Small intestine (tissue), 16 donors: Measurements from ENCODE around the gene FADD. TPM values are rescaled to one million over a fixed set of nuclear protein-coding genes. Genes with fewer than 3 reads are reported as not detected.

Experiments
- DNase-seq, 2 donors: peaks; one replicate each; pipeline versions ENCODE4 v3.0.0 to v3.0.0-alpha.2; 2013
- FAIRE-seq: peaks from 2 replicates; lab custom pipeline; 2012; peaks lifted over from hg19 to GRCh38; lab: Jason Lieb, UNC
- H3K27ac ChIP-seq, 3 donors: one replicate each; pipeline ENCODE4 v1.5.1; 2013; ENCODE audit warnings: low read length in 2 of 3, mild to moderate bottlenecking in 2 of 3, control low read depth in 1 of 3, inconsistent platforms in 1 of 3, low read depth in 1 of 3, moderate library complexity in 1 of 3
- H3K27me3 ChIP-seq, 3 donors: one replicate each; pipeline ENCODE4 v1.6.1; 2013; ENCODE audit warnings: low read length in 3 of 3, inconsistent platforms in 1 of 3; ENCODE audit not compliant: control insufficient read depth in 3 of 3, insufficient read depth in 3 of 3
- H3K36me3 ChIP-seq, 3 donors: one replicate each; pipeline ENCODE4 v1.6.1; 2013; ENCODE audit warnings: low read length in 3 of 3, inconsistent platforms in 1 of 3, low read depth in 1 of 3, mild to moderate bottlenecking in 1 of 3, moderate library complexity in 1 of 3; ENCODE audit not compliant: control insufficient read depth in 3 of 3, insufficient read depth in 2 of 3
- H3K4me1 ChIP-seq, 3 donors: one replicate each; pipeline ENCODE4 v1.6.1; 2013; ENCODE audit warnings: low read length in 2 of 3, inconsistent platforms in 1 of 3, low read depth in 1 of 3, mild to moderate bottlenecking in 1 of 3, moderate library complexity in 1 of 3; ENCODE audit not compliant: control insufficient read depth in 3 of 3, insufficient read depth in 2 of 3
- H3K4me3 ChIP-seq, 3 donors: one replicate each; pipeline ENCODE4 v1.5.1; 2013; ENCODE audit warnings: low read length in 3 of 3, control low read depth in 1 of 3, inconsistent platforms in 1 of 3, low read depth in 1 of 3, mild to moderate bottlenecking in 1 of 3, moderate library complexity in 1 of 3
- H3K9me3 ChIP-seq, 2 donors: one replicate each; pipeline ENCODE4 v1.6.1; 2013; ENCODE audit warnings: low read depth in 1 of 2, low read length in 1 of 2; ENCODE audit not compliant: control insufficient read depth in 2 of 2, insufficient read depth in 1 of 2
- WGBS, 3 donors: extraction: QIAGEN DNeasy Blood & Tissue Kit; methylation state at CpG; one replicate each; pipeline ENCODE4 v1.1.7; 2013; 5-methylcytosine and 5-hydroxymethylcytosine counted together
- long read RNA-seq, 10 donors: transcript quantifications; one replicate each; lab custom pipeline, GENCODE V29; 2026
- polyA plus RNA-seq, 4 donors: library from polyadenylated mRNA; stranded (reverse) in 3 of 4; unstranded in 1 of 4; fragments of 200-250 nt in 3 of 4; fragments of 120-200 nt in 1 of 4; gene quantifications; one replicate each; pipeline versions ENCODE4 v1.2.1 to v1.2.3, GENCODE V29; 2013
- donor health status: healthy with polysubstance abuse.
- donor health status: control.
- donor health status: control.
- donor health status: Bipolar disorder and iron deficiency.
- donor health status: healthy.

The FADD gene
- 10 to 100 TPM; 20.2 to 32.7 (median 30.0) TPM for polyA plus RNA-seq
- long read RNA-seq, donor 1, transcript FADD-201 (2 exons, 1,841 nt): major isoform, 25 of 25 reads
- long read RNA-seq, donor 1, partial matches to known transcripts: 0 of 25 reads
- long read RNA-seq, donor 1, other reads (novel, unspliced or antisense): 0 of 25 reads
- long read RNA-seq, donor 2, transcript FADD-201 (2 exons, 1,841 nt): major isoform, 9 of 9 reads
- long read RNA-seq, donor 2, partial matches to known transcripts: 0 of 9 reads
- long read RNA-seq, donor 2, other reads (novel, unspliced or antisense): 0 of 9 reads
- long read RNA-seq, donor 3, transcript FADD-201 (2 exons, 1,841 nt): major isoform, 7 of 7 reads
- long read RNA-seq, donor 3, partial matches to known transcripts: 0 of 7 reads
- long read RNA-seq, donor 3, other reads (novel, unspliced or antisense): 0 of 7 reads
- long read RNA-seq, donor 4: 0 reads
- long read RNA-seq, donor 5, partial matches to known transcripts: 0 of 4 reads
- long read RNA-seq, donor 5, other reads (novel, unspliced or antisense): 0 of 4 reads
- long read RNA-seq, donor 6, transcript FADD-201 (2 exons, 1,841 nt): major isoform, 8 of 31 reads
- long read RNA-seq, donor 6, partial matches to known transcripts: 23 of 31 reads
- long read RNA-seq, donor 6, other reads (novel, unspliced or antisense): 0 of 31 reads
- long read RNA-seq, donor 7: 0 reads
- long read RNA-seq, donor 8, partial matches to known transcripts: 0 of 2 reads
- long read RNA-seq, donor 8, other reads (novel, unspliced or antisense): 0 of 2 reads
- long read RNA-seq, donor 9, partial matches to known transcripts: 0 of 3 reads
- long read RNA-seq, donor 9, other reads (novel, unspliced or antisense): 0 of 3 reads
- long read RNA-seq, donor 10, transcript FADD-201 (2 exons, 1,841 nt): major isoform, 13 of 41 reads
- long read RNA-seq, donor 10, partial matches to known transcripts: 28 of 41 reads
- long read RNA-seq, donor 10, other reads (novel, unspliced or antisense): 0 of 41 reads

GRCh38 chr11:70202920-70203750 is at the start of gene FADD:
FADD (plus strand) TSS chr11:70203296; CDS start chr11:70203460, 164 bp downstream.
- no peaks in the 10 kb centered on the region for H3K27me3 ChIP-seq
- peak within 1 kb of the TSS; percentile 74 to 93 (median 81) for H3K4me3 ChIP-seq
- WGBS, 3 donors: 0 to 1% (median 0%) methylated on average over 88 to 91 of the region's 91 CpGs
- peaks cover 6 to 30% (median 6%) of the 10 kb centered on the region in 3 donors for H3K36me3 ChIP-seq
- FAIRE-seq (no peak), DNase-seq (peak; percentile 96 to 97)
- peaks cover 0 to 11% of the 10 kb centered on the region in 2 donors for H3K9me3 ChIP-seq
- H3K4me1 ChIP-seq: peaks cover 5 to 20% (median 8%) of the 10 kb centered on the region in 3 donors
- H3K27ac ChIP-seq: peak within 1 kb of the TSS; percentile 78 to 94 (median 91)

- peaks cover 0 to 3% of the 10 kb centered on the region in 2 donors for H3K9me3 ChIP-seq
- DNase-seq (no peak), FAIRE-seq (no peak)
- 82 to 89% (median 88%) methylated on average over 14 of the region's 14 CpGs for WGBS, 3 donors
- H3K27ac ChIP-seq: no peak overlapping the region
- H3K4me1 ChIP-seq: no peaks in the 10 kb centered on the region
- no peak overlapping the region for H3K4me3 ChIP-seq
- no peaks in the 10 kb centered on the region for H3K36me3 ChIP-seq
- H3K27me3 ChIP-seq: peaks cover 0 to 3% (median 1%) of the 10 kb centered on the region in 3 donors
Measured at GRCh38 chr11:70155386-70155785, 47.7 kb upstream of the FADD start.

GRCh38 chr11:70156291-70157037 is 46.6 kb upstream of the FADD start:
- Histone ChIP-seq H3K9me3 (peaks cover 0 to 3% of the 10 kb centered on the region in 2 donors), H3K4me3 (no peak overlapping the region), H3K27ac (no peak overlapping the region), H3K27me3 (peaks cover 0 to 3% (median 1%) of the 10 kb centered on the region in 3 donors), H3K4me1 (no peaks in the 10 kb centered on the region), H3K36me3 (no peaks in the 10 kb centered on the region)
- DNase-seq (no peak), FAIRE-seq (no peak)
- 80 to 84% (median 82%) methylated on average over 18 of the region's 18 CpGs for WGBS, 3 donors

- WGBS, 3 donors: 40 to 48% (median 41%) methylated on average over 8 of the region's 8 CpGs
- no peak for DNase-seq
Measured at GRCh38 chr11:70158201-70158600, 44.9 kb upstream of the FADD start.

GRCh38 chr11:70158757-70159389 is 44.2 kb upstream of the FADD start:
- 84 to 87% (median 87%) methylated on average over 14 of the region's 14 CpGs for WGBS, 3 donors
- Histone ChIP-seq H3K4me3 (no peak overlapping the region), H3K4me1 (no peaks in the 10 kb centered on the region), H3K36me3 (no peaks in the 10 kb centered on the region), H3K9me3 (peaks cover 0 to 3% of the 10 kb centered on the region in 2 donors), H3K27me3 (peaks cover 0 to 1% (median 0%) of the 10 kb centered on the region in 3 donors), H3K27ac (no peak overlapping the region)
- DNase-seq: no peak
- FAIRE-seq: no peak

More at GRCh38 chr11:70158201-70158600, 44.9 kb upstream of the FADD start:
- no peak overlapping the region for H3K27ac ChIP-seq
- no peaks in the 10 kb centered on the region for H3K4me1 ChIP-seq
- H3K4me3 ChIP-seq: no peak overlapping the region
- no peak for FAIRE-seq
- peaks cover 0 to 1% (median under 1%) of the 10 kb centered on the region in 3 donors for H3K27me3 ChIP-seq
- peaks cover 0 to 3% of the 10 kb centered on the region in 2 donors for H3K9me3 ChIP-seq
- H3K36me3 ChIP-seq: no peaks in the 10 kb centered on the region

- Histone ChIP-seq H3K4me1 (no peaks in the 10 kb centered on the region), H3K4me3 (no peak overlapping the region), H3K27ac (no peak overlapping the region), H3K27me3 (peaks cover 0 to 1% (median 0%) of the 10 kb centered on the region in 3 donors), H3K9me3 (peaks cover 0 to 3% of the 10 kb centered on the region in 2 donors), H3K36me3 (no peaks in the 10 kb centered on the region)
- DNase-seq (peak in 1 of 2 donors; percentile 39), FAIRE-seq (no peak)
- WGBS, 3 donors: 23 to 59% (median 39%) methylated on average over 22 to 24 of the region's 24 CpGs
Measured at GRCh38 chr11:70159627-70160570, 43.2 kb upstream of the FADD start.
